Endothelial cell of umbilical vein (primary cell): ENCODE data around the gene ZFP62.

Experiments
- CTCF ChIP-seq, 2 donors: IDR thresholded peaks; 1 replicate in 1 of 2; 2 replicates in 1 of 2; pipeline ENCODE4 v1.5.1; 2011; ENCODE audit warnings: low read length in 2 of 2, mild to moderate bottlenecking in 2 of 2, moderate library complexity in 2 of 2, control low read depth in 1 of 2, inconsistent platforms in 1 of 2, low read depth in 1 of 2; ENCODE audit not compliant: insufficient read depth in 1 of 2; ENCODE audit errors: extremely low read depth in 1 of 2
- EZH2 ChIP-seq: IDR thresholded peaks from 2 replicates; pipeline ENCODE4 v1.6.1; 2012; ENCODE audit warnings: borderline replicate concordance, low read depth, mild to moderate bottlenecking, moderate library complexity, low read length, inconsistent platforms; ENCODE audit not compliant: severe bottlenecking
- GATA2 ChIP-seq: IDR thresholded peaks from 2 replicates; pipeline ENCODE4 v1.7.0; 2011; ENCODE audit warnings: low read depth, mild to moderate bottlenecking, moderate library complexity, mixed read lengths, low read length; ENCODE audit not compliant: insufficient read length, insufficient read depth
- JUN ChIP-seq: IDR thresholded peaks from 2 replicates; pipeline ENCODE4 v1.6.1; 2011; ENCODE audit warnings: borderline replicate concordance, low read depth; ENCODE audit not compliant: insufficient read length, insufficient read depth
- MAX ChIP-seq: IDR thresholded peaks from 2 replicates; pipeline ENCODE4 v1.6.1; 2011; ENCODE audit not compliant: insufficient read depth, insufficient read length
- MYC ChIP-seq: IDR thresholded peaks from one replicate; pipeline ENCODE4 v1.6.1; 2011; ENCODE audit warnings: mild to moderate bottlenecking, low read depth, low read length
- POLR2A ChIP-seq: IDR thresholded peaks from 2 replicates; pipeline ENCODE4 v1.6.1; 2012; ENCODE audit warnings: low read depth, mild to moderate bottlenecking, control low read depth, low read length
- POLR2AphosphoS5 ChIP-seq: IDR thresholded peaks from 2 replicates; pipeline ENCODE4 v1.6.1; 2012; ENCODE audit warnings: low read depth, mild to moderate bottlenecking, control low read depth, low read length, moderate library complexity; ENCODE audit not compliant: insufficient read depth

GRCh38 chr5:180858586-180858985 is 2.5 kb downstream of the ZFP62 start:
- TF ChIP-seq CTCF (IDR thresholded peaks at IDR 0.05; ENCODE audit: extremely low read depth in 1 of 2, insufficient read depth in 1 of 2, low read depth in 1 of 2, low read length in 2 of 2) (no peak), GATA2 (no peak), POLR2AphosphoS5 (no peak), MAX (no peak), POLR2A (no peak), JUN (no peak), EZH2 (no peak), MYC (no peak)
